Putamen (tissue), 1 donor: ENCODE measurements around the gene CEACAM21.

Experiments
- DNase-seq: peaks from one replicate; pipeline ENCODE4 v3.0.0-alpha.2; 2016; ENCODE audit warnings: low spot score

Gene CEACAM21

DNA sequence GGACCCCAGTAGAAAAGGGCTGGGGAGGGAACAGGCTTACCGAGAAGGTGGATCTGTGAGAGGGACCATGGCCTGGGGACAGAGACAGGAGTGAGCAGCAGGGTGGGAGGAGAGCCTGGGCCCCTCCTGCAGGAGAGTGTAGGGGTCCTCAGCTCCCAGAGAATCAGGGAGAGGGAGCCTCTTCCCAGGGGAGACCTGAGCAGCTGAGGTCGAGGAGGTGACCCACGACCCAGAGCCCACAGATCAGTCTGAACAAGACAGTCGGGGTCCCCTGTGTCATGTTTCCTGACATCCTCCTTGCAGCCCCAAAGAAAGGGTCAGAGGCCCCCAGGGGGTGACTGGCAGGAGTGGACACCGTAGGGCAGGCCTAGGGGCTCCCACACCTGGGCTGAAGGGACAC lies 44.2 kb downstream of the CEACAM21 start:
- DNase-seq, result no peak

DNA sequence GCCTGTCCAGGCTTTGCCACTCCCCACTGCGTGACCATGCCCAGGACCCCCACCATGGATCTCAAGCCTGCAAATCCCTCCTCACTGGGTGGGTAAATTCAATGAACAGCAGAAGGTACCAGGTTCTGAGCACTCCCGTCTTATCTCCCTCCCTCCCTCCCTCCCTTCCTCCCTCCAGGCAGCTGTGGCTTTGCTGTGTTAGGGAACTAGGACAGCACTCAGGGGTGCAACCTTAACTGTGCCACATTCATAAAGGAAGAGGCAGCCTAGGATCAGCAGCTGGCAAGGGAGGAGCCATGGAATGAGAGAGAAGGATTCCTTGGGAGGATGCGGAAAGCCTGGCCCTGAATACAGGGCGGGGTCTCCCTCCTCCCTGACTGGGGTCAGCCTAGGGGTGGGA lies 45.3 kb downstream of the CEACAM21 start:
- DNase-seq, result no peak

DNA sequence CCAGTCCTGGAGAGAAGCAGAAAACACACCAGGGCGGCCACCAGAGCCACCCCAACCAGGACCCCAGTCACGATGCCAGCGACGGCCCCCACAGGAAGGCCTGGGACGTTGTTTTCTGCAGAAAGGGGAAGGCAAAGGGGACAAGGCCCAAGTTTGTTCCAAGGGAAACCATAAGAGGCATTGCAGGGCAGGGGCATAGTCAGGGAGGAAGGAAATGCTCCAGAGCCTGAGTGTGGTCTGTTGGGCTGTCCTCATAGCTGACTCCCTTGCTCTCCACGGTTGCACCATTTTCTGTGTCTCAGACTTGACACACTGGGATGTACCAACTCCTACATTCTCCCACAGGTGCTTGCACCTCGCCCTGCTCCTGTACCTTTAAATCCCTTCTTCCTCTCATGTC lies 45.7 kb downstream of the CEACAM21 start:
- no peak for DNase-seq

DNA sequence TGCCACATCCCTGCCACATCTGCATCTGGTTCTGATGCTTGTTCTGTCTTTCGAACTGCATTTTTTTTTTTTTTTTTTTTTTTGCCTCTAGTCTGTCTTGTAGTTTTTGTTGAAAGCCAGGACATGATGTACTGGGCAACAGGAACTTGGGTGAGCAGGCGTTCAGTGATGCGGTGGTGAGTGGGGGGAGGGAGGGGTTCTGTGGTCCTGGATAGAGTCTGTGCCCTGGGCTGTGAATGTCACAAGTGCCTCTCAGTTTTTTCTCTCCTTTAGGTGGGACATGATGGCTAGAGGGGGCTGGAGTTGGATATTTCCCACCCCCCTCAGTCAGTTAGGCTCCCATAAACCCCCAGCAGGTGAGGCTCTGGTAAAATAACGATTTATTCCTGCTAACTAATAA lies 47.4 kb downstream of the CEACAM21 start:
- no peak for DNase-seq

DNA sequence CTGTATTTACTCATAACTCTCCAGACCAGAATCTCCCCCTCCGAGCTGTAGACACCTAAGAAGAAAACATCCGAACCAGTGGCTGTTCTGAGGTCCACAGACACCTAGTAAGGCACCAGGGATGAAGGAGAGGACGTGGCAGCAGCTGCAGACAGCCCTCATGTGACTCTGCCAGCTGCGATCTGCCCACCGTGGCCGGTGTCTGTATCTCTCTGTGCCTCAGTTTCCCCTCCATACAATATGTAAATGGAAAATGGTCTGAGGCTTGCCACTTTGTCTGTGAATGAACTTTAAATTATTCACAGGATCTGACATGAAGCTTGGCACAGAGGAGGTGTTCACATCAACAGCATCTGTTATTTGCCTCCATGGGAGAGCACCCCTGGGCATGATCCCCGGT lies 48.5 kb downstream of the CEACAM21 start:
- no peak for DNase-seq

DNA sequence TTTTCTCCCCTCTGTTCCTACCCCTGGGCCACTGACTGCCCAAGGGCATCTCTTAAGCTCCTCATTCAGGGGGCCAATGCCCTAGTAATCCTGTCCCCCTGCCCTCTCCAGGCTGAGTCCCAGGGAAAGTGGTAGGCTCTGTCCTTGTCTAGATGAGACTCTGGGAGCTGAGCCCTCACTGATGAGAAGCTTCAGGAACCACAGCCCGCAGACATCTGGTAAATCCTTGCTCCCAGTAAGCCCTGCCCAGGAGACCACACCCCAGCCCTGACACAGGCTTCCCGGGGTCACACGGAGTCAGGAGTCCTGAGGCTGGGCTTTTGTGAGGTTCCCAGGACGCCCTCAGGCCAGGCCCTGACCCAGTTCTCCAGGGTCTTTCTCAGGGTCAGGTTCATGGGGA lies 49.0 kb downstream of the CEACAM21 start:
- no peak for DNase-seq

DNA sequence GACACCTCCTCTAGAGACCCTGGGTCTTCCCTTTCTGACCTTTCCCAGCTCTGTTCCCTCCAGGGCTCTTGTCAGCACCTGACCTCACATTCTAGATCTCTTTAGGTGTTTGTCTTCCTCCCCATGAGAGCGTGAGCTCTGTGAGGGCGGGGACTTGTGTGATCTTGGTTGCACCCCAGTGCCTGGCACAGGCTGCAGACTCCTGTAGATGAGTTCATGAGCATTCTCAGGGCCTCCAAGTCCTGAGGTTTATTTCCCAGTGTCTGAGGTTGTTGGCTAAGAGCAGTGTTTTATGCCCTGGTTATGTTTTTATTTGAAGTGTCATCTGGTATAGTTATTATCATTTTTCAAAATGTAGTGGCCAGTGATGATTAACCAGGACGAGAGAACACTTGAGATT lies 50.3 kb downstream of the CEACAM21 start:
- DNase-seq, result no peak

DNA sequence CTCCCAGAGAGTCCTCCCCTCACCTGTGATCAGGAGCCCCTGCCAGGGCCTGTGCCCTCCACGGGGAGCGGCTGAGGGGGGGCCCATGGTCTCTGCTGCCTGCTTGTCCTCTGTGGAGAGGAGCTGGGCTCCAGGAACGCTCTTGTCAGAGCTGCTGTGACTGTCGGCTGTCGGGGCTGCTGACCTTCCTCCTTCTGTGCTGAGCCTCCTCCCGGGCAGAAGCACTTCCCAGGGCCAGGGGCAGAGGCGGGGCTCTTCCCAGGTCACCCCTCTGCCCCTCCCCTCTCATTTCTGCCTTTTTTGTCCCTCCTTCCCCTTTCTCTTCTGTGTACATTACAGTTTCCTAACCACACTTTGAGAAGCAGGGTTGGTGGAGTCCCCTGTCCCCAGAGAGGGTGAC lies 50.9 kb downstream of the CEACAM21 start, which contains the start of gene CEACAM4:
Gene CEACAM4, minus strand, starts transcription at position 198 of the 400 bp plus-strand sequence. Its CDS starts 111 bp downstream, at position 87.
- DNase-seq, result no peak

DNA sequence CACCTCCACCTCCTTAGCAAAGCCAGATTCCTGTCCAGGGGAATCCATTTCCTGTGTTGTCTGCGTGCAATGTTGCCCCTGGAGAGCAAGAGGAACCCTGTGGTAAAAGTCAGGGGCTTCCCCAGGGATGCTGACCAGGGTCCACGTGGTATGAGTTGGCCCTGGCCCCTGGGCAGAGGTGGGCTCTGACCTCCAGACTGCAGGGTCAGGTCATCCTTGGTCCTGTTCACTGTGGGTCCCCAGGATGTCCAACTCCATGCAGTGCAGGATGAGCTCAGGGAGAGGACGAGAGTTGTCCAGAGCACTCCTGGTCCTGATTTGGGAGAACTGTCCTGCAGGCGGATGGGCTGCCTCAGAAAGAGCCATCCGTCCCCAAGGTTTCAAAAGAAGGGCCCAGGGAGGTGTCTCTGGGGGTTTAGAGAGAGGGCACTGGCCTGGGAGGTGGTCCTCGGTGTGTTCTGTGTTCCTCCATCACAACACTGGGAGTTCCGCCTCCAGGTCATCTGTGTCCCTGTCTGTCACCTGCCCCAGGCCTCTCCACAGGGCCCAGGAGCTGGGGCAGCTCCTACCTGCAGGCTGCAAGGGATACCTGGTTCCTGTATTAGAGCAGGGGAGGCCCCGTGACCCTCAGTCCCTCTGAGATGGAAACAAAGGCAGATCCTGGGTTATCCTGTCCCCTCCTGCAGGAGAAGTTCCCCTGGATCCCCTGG lies 52.2 kb downstream of the CEACAM21 start:
- DNase-seq, result no peak
